HL-60 (cell line): ENCODE measurements around the gene ENTHD1.

Experiments used
- DNase-seq, 2 experiments: peaks; one replicate each; pipeline ENCODE4 v3.0.0-alpha.2; 2010 to 2020; ENCODE audit warnings: low read depth in 1 of 2, low spot score in 1 of 2
- H3K27ac ChIP-seq: fragments of 250-450 bp; sonication (Bioruptor Pico); replicated peaks from 2 replicates; pipeline ENCODE4 v1.5.1; 2020; ENCODE audit warnings: mild to moderate bottlenecking, moderate library complexity
- H3K27me3 ChIP-seq: fragments of 250-450 bp; sonication (Bioruptor Pico); 2 replicates; pipeline ENCODE4 v1.5.1; 2021; ENCODE audit warnings: mild to moderate bottlenecking, moderate library complexity; ENCODE audit not compliant: insufficient read depth, poor library complexity, severe bottlenecking
- H3K4me3 ChIP-seq: replicated peaks from 2 replicates; pipeline ENCODE4 v1.5.1; 2011; ENCODE audit warnings: mild to moderate bottlenecking, control low read depth, low read length; ENCODE audit not compliant: insufficient read depth
- CTCF ChIP-seq: IDR thresholded peaks from one replicate; pipeline ENCODE4 v1.5.1; 2011; ENCODE audit warnings: low read length, control low read depth, inconsistent platforms; ENCODE audit not compliant: insufficient read depth
- GABPA ChIP-seq: IDR thresholded peaks from 2 replicates; pipeline ENCODE4 v1.6.1; 2012; ENCODE audit warnings: low read depth
- POLR2AphosphoS5 ChIP-seq: IDR thresholded peaks from 2 replicates; pipeline ENCODE4 v1.6.1; 2012; ENCODE audit warnings: low read depth
- SPI1 ChIP-seq: IDR thresholded peaks from 2 replicates; pipeline ENCODE4 v1.6.1; 2012; ENCODE audit warnings: low read depth, mild to moderate bottlenecking, borderline replicate concordance
- TF ChIP-seq, protein P1 (sequence below): IDR thresholded peaks from 2 replicates; pipeline ENCODE4 v1.6.1; 2012; ENCODE audit warnings: low read depth; ENCODE audit not compliant: insufficient replicate concordance

ENTHD1 gene

GRCh38 chr22:39833093-39833492 is 60.5 kb downstream of the ENTHD1 start:
- Histone ChIP-seq H3K27me3 (peaks cover 3% of the 10 kb centered on the region), H3K4me3 (no peak overlapping the region), H3K27ac (no peak overlapping the region)
- DNase-seq = no peak
- TF ChIP-seq SPI1 (no peak), CTCF (no peak), POLR2AphosphoS5 (no peak), GABPA (no peak)
- TF ChIP-seq, protein P1, sequence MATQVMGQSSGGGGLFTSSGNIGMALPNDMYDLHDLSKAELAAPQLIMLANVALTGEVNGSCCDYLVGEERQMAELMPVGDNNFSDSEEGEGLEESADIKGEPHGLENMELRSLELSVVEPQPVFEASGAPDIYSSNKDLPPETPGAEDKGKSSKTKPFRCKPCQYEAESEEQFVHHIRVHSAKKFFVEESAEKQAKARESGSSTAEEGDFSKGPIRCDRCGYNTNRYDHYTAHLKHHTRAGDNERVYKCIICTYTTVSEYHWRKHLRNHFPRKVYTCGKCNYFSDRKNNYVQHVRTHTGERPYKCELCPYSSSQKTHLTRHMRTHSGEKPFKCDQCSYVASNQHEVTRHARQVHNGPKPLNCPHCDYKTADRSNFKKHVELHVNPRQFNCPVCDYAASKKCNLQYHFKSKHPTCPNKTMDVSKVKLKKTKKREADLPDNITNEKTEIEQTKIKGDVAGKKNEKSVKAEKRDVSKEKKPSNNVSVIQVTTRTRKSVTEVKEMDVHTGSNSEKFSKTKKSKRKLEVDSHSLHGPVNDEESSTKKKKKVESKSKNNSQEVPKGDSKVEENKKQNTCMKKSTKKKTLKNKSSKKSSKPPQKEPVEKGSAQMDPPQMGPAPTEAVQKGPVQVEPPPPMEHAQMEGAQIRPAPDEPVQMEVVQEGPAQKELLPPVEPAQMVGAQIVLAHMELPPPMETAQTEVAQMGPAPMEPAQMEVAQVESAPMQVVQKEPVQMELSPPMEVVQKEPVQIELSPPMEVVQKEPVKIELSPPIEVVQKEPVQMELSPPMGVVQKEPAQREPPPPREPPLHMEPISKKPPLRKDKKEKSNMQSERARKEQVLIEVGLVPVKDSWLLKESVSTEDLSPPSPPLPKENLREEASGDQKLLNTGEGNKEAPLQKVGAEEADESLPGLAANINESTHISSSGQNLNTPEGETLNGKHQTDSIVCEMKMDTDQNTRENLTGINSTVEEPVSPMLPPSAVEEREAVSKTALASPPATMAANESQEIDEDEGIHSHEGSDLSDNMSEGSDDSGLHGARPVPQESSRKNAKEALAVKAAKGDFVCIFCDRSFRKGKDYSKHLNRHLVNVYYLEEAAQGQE = no peak

GRCh38 chr22:39832627-39833074 is 60.9 kb downstream of the ENTHD1 start:
- Histone ChIP-seq H3K4me3 (no peak overlapping the region), H3K27ac (no peak overlapping the region), H3K27me3 (peaks cover 3% of the 10 kb centered on the region)
- no peak for DNase-seq
- TF ChIP-seq, protein P1 = no peak
- TF ChIP-seq SPI1 (no peak), CTCF (no peak), POLR2AphosphoS5 (no peak), GABPA (no peak)

- no peak overlapping the region for H3K4me3 ChIP-seq
- TF ChIP-seq GABPA (no peak), CTCF (no peak), SPI1 (no peak), POLR2AphosphoS5 (no peak)
- TF ChIP-seq, protein P1 = no peak
- no peak overlapping the region for H3K27ac ChIP-seq
- H3K27me3 ChIP-seq = no peaks in the 10 kb centered on the region
- DNase-seq = no peak
These were observed 67.9 kb downstream of the ENTHD1 start for GRCh38 chr22:39825661-39826102.
